ENCODE results near the gene PPFIA3.

PPFIA3 gene

DNA sequence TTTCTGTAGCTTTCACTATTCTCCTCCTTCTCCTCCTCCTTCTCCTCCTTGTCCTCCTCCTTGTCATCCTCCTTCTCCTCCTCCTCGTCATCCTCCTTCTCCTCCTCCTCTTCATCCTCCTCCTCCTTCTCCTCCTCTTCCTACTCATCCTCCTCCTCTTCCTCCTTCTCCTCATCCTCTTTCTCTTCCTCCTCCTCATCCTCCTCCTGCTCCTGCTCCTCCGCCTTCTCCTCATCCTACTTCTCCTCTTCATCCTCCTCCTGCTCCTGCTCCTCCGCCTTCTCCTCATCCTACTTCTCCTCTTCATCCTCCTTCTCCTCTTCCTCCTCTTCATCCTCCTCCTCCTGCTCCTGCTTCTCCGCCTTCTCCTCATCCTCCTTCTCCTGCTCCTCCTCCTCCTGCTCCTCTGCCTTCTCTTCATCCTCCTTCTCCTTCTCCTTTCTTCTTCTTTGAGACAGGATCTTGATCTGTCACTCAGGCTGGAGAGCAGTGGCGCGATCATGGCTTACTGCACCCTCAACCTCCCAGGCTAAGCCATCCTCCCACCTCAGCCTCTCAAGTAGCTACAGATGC, 74.6 kb downstream of the PPFIA3 start:
- Histone ChIP-seq H3K27ac (ENCODE audit: low read depth, low read length) (no peak overlapping the region), H3K4me1 (ENCODE audit: control insufficient read depth, insufficient read depth, low read length) (no peaks in the 10 kb centered on the region), H3K27me3 (ENCODE audit: control insufficient read depth, insufficient read depth, low read length) (no peaks in the 10 kb centered on the region), H3K36me3 (ENCODE audit: control insufficient read depth, insufficient read depth, low read length) (0 out of 2 replicates have a peak, but pooled peaks cover 7% of the 10 kb centered on the region), H3K4me3 (ENCODE audit: low read depth, low read length) (no peak overlapping the region), H3K9ac (ENCODE audit: low read depth, low read length) (no peak overlapping the region), H3K9me3 (ENCODE audit: control insufficient read depth, insufficient read depth, low read length) (no peaks in the 10 kb centered on the region)

DNA sequence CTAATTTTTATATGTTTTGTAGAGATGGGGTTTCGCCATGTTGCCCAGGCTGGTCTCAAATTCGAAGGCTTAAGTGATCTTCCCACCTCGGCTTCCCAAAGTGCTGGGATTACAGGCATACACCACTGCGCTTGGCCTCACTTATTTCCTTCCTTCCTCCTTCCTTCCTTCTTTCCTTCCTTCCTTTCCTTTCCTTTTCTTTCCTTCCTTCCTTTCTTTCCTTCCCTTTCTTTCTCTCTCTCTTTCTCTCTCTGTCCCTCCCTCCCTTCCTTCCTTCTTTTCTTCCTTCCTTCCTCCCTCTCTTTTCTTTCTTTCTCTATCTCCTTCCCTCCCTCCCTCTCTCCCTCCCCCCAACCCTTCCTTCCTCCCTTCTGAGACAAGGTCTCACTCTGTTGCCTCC, 75.1 kb downstream of the PPFIA3 start:
- no peak overlapping the region for H3K27ac ChIP-seq (ENCODE audit: low read depth, low read length)
- H3K4me3 ChIP-seq (ENCODE audit: low read depth, low read length): no peak overlapping the region
- no peak overlapping the region for H3K9ac ChIP-seq (ENCODE audit: low read depth, low read length)
- no peaks in the 10 kb centered on the region for H3K27me3 ChIP-seq (ENCODE audit: control insufficient read depth, insufficient read depth, low read length)
- no peaks in the 10 kb centered on the region for H3K4me1 ChIP-seq (ENCODE audit: control insufficient read depth, insufficient read depth, low read length)
- 0 out of 2 replicates have a peak, but pooled peaks cover 2% of the 10 kb centered on the region for H3K36me3 ChIP-seq (ENCODE audit: control insufficient read depth, insufficient read depth, low read length)
- H3K9me3 ChIP-seq (ENCODE audit: control insufficient read depth, insufficient read depth, low read length): no peaks in the 10 kb centered on the region

DNA sequence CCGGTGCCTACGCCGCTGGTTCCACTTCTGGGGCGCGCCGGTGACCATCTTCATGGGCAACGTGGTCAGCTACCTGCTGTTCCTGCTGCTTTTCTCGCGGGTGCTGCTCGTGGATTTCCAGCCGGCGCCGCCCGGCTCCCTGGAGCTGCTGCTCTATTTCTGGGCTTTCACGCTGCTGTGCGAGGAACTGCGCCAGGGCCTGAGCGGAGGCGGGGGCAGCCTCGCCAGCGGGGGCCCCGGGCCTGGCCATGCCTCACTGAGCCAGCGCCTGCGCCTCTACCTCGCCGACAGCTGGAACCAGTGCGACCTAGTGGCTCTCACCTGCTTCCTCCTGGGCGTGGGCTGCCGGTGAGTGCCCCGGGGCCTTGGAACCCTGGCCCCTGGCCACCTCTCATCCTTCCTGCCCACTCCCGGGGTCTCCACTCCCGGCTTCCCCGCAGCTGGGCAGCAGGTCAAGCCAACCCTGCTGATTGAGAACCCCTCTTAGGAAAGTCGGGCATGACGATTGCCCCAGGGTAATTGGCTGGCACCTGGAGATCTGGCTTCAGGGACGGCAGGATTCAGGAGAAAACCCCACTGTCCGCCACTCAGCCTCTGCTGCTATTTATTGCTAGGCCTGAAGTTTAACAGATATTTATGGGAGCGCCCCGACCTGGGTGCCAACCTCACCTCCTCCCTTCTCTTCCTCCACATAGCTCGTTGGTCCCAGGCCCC, 77.3 kb downstream of the PPFIA3 start:
- H3K9ac ChIP-seq (ENCODE audit: low read depth, low read length): no peak overlapping the region
- H3K36me3 ChIP-seq (ENCODE audit: control insufficient read depth, insufficient read depth, low read length): peaks cover 4% of the 10 kb centered on the region; the same call in 1 of the 2 replicates
- no peaks in the 10 kb centered on the region for H3K27me3 ChIP-seq (ENCODE audit: control insufficient read depth, insufficient read depth, low read length)
- H3K27ac ChIP-seq (ENCODE audit: low read depth, low read length): no peak overlapping the region
- no peaks in the 10 kb centered on the region for H3K4me1 ChIP-seq (ENCODE audit: control insufficient read depth, insufficient read depth, low read length)
- no peak overlapping the region for H3K4me3 ChIP-seq (ENCODE audit: low read depth, low read length)
- H3K9me3 ChIP-seq (ENCODE audit: control insufficient read depth, insufficient read depth, low read length): no peaks in the 10 kb centered on the region

DNA sequence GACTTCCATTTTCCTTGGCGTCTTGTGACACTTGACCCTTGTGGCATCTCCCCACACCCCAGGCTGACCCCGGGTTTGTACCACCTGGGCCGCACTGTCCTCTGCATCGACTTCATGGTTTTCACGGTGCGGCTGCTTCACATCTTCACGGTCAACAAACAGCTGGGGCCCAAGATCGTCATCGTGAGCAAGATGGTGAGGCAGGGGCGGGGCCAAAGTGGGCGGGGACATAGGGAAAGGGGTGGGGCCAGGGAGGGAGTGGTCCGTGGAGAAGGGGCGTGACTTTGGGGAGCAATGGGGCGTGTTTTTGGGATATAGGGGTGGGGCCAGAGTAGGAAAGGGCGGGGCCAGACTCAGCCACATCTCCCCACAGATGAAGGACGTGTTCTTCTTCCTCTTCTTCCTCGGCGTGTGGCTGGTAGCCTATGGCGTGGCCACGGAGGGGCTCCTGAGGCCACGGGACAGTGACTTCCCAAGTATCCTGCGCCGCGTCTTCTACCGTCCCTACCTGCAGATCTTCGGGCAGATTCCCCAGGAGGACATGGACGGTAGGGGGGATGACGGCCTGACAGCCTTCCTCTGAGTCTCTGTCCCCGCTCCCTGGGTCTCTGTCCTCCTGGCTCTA, 81.0 kb downstream of the PPFIA3 start:
- H3K4me1 ChIP-seq (ENCODE audit: control insufficient read depth, insufficient read depth, low read length): no peaks in the 10 kb centered on the region
- H3K27me3 ChIP-seq (ENCODE audit: control insufficient read depth, insufficient read depth, low read length): no peaks in the 10 kb centered on the region
- H3K9ac ChIP-seq (ENCODE audit: low read depth, low read length): no peak overlapping the region
- no peak overlapping the region for H3K4me3 ChIP-seq (ENCODE audit: low read depth, low read length)
- peaks cover 4% of the 10 kb centered on the region; the same call in 1 of the 2 replicates for H3K36me3 ChIP-seq (ENCODE audit: control insufficient read depth, insufficient read depth, low read length)
- H3K27ac ChIP-seq (ENCODE audit: low read depth, low read length): no peak overlapping the region
- H3K9me3 ChIP-seq (ENCODE audit: control insufficient read depth, insufficient read depth, low read length): no peaks in the 10 kb centered on the region

All from HUES48 (cell line).